Nephron (organoid): ENCODE results near the gene CYTH4.

ENCODE experiments used
- H3K27ac Mint-ChIP-seq, 3 experiments: 2 replicates each; pipeline ENCODE4 v1.8.0; 2020; ENCODE audit warnings: mixed read lengths in 3 of 3, mild to moderate bottlenecking in 2 of 3, moderate library complexity in 1 of 3
- H3K27me3 Mint-ChIP-seq: 2 replicates; pipeline ENCODE4 v1.8.0; 2021; ENCODE audit warnings: low read depth, mild to moderate bottlenecking, moderate library complexity, mixed read lengths
- H3K36me3 Mint-ChIP-seq: 2 replicates; pipeline ENCODE4 v1.8.0; 2020; ENCODE audit warnings: low read depth, mixed read lengths
- H3K4me1 Mint-ChIP-seq: 2 replicates; pipeline ENCODE4 v1.8.0; 2020; ENCODE audit warnings: mixed read lengths
- H3K4me3 Mint-ChIP-seq, 3 experiments: 2 replicates each; pipeline ENCODE4 v1.8.0; 2020; ENCODE audit warnings: mild to moderate bottlenecking in 3 of 3, mixed read lengths in 3 of 3, moderate library complexity in 2 of 3
- H3K9me3 Mint-ChIP-seq: 2 replicates; pipeline ENCODE4 v1.8.0; 2020; ENCODE audit warnings: mixed read lengths
- CTCF ChIP-seq, 3 experiments: fragments of 200-600 bp; sonication (generic); IDR thresholded peaks; one replicate each; pipeline ENCODE4 v1.5.0; 2021; ENCODE audit warnings: antibody characterized with exemption in 3 of 3; ENCODE audit not compliant: unreplicated experiment in 3 of 3

The CYTH4 gene

GRCh38 chr22:37278261-37278660 lies 4.0 kb upstream of the CYTH4 start:
- H3K27ac Mint-ChIP-seq, result no peak overlapping the region
- H3K4me3 Mint-ChIP-seq, result no peak overlapping the region
- no peaks in the 10 kb centered on the region for H3K9me3 Mint-ChIP-seq

GRCh38 chr22:37279331-37280181 lies 2.8 kb upstream of the CYTH4 start:
- H3K9me3 Mint-ChIP-seq, result no peaks in the 10 kb centered on the region
- peaks cover 25% of the 10 kb centered on the region for H3K4me1 Mint-ChIP-seq
- no peak for TF ChIP-seq CTCF (IDR thresholded peaks at IDR 0.05; ENCODE audit: unreplicated experiment in 3 of 3)
- H3K36me3 Mint-ChIP-seq, result no peaks in the 10 kb centered on the region
- H3K4me3 Mint-ChIP-seq, result no peak overlapping the region
- H3K27me3 Mint-ChIP-seq, result peaks cover 34% of the 10 kb centered on the region
- H3K27ac Mint-ChIP-seq, result no peak overlapping the region

More at GRCh38 chr22:37278261-37278660, 4.0 kb upstream of the CYTH4 start:
- Mint-ChIP-seq H3K36me3 (no peaks in the 10 kb centered on the region), H3K27me3 (peaks cover 34% of the 10 kb centered on the region), H3K4me1 (peaks cover 20% of the 10 kb centered on the region)
- no peak for TF ChIP-seq CTCF (IDR thresholded peaks at IDR 0.05; ENCODE audit: unreplicated experiment in 3 of 3)

GRCh38 chr22:37280718-37281117 lies 1.6 kb upstream of the CYTH4 start:
- Mint-ChIP-seq H3K27me3 (peaks cover 38% of the 10 kb centered on the region), H3K4me3 (no peak overlapping the region), H3K27ac (no peak overlapping the region), H3K4me1 (peaks cover 20% of the 10 kb centered on the region), H3K9me3 (no peaks in the 10 kb centered on the region), H3K36me3 (no peaks in the 10 kb centered on the region)
- no peak for TF ChIP-seq CTCF (IDR thresholded peaks at IDR 0.05; ENCODE audit: unreplicated experiment in 3 of 3)

GRCh38 chr22:37281195-37281594 lies 1.1 kb upstream of the CYTH4 start:
- peaks cover 39% of the 10 kb centered on the region for H3K27me3 Mint-ChIP-seq
- no peaks in the 10 kb centered on the region for H3K36me3 Mint-ChIP-seq
- peaks cover 20% of the 10 kb centered on the region for H3K4me1 Mint-ChIP-seq
- no peak overlapping the region for H3K4me3 Mint-ChIP-seq
- no peak for TF ChIP-seq CTCF (IDR thresholded peaks at IDR 0.05; ENCODE audit: unreplicated experiment in 3 of 3)
- H3K9me3 Mint-ChIP-seq, result no peaks in the 10 kb centered on the region
- H3K27ac Mint-ChIP-seq, result no peak overlapping the region

- Mint-ChIP-seq H3K27me3 (peaks cover 46% of the 10 kb centered on the region), H3K36me3 (no peaks in the 10 kb centered on the region), H3K27ac (no peak overlapping the region), H3K4me1 (peaks cover 20% of the 10 kb centered on the region), H3K9me3 (no peaks in the 10 kb centered on the region), H3K4me3 (no peak overlapping the region)
- TF ChIP-seq CTCF (IDR thresholded peaks at IDR 0.05; ENCODE audit: unreplicated experiment in 3 of 3), result no peak
Measured at GRCh38 chr22:37281646-37282384, 493 bp upstream of the CYTH4 start.
